NB4 (cell line): ENCODE measurements around the gene CAMTA1.

ENCODE experiments used
- DNase-seq: peaks from one replicate; pipeline ENCODE4 v3.0.0; 2010; ENCODE audit warnings: low read depth
- H3K4me3 ChIP-seq: one replicate; pipeline ENCODE4 v1.5.1; 2011; ENCODE audit warnings: mild to moderate bottlenecking, low read depth, low read length, moderate library complexity
- MYC ChIP-seq: IDR thresholded peaks from 2 replicates; pipeline ENCODE4 v1.6.1; 2011; ENCODE audit warnings: low read depth, low read length
- POLR2A ChIP-seq: IDR thresholded peaks from 2 replicates; pipeline ENCODE4 v1.6.1; 2011; ENCODE audit warnings: mild to moderate bottlenecking; ENCODE audit not compliant: insufficient read length; ENCODE audit errors: extremely low read depth
- TF ChIP-seq, protein P1 (sequence below): IDR thresholded peaks from one replicate; pipeline ENCODE4 v1.5.1; 2012; ENCODE audit warnings: low read depth, low read length
- TF ChIP-seq, protein P2 (sequence below): IDR thresholded peaks from 2 replicates; pipeline ENCODE4 v1.6.1; 2011; ENCODE audit warnings: low read depth, low read length

Gene CAMTA1

DNA sequence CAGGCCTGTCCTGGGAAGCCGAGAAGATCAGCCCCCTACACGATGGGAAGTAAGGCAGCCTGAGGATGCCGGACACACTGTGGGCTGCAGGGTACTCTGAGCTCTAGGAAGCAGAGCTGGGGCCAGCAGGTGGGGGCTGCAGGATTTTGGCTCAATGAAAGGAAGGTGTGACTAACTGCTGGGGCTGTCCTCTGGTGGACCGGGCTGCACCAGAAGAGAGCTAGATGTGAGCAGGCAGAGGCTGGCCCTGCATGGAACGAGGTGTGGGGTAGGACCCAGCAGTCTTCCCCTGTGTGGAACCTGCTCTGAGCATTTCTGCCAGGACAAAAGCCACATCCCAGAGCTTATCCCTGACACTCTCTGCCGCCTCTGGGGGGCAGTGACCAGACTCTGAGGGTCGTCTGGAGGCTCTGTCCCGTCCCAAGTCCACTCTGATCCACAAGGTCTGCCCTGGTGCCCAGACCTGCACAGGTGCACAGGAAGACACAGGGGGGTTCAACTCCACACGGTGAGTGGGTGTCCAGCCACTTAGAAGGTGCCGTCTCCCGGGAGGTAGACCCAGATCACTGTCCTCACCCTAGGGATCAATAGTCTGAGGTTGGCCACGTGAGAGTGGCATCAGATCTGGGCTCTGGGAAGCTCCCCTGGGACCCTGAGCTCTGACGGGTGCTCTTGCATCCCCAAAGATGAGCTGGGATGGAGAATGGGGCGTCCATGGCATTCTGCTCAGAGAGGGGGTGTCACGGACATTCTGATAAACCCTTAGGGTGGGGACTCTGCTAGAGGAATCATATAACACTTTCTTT is 798.2 kb downstream of the CAMTA1 start:
- H3K4me3 ChIP-seq: no peak overlapping the region
- no peak for TF ChIP-seq POLR2A
- TF ChIP-seq, protein P1, sequence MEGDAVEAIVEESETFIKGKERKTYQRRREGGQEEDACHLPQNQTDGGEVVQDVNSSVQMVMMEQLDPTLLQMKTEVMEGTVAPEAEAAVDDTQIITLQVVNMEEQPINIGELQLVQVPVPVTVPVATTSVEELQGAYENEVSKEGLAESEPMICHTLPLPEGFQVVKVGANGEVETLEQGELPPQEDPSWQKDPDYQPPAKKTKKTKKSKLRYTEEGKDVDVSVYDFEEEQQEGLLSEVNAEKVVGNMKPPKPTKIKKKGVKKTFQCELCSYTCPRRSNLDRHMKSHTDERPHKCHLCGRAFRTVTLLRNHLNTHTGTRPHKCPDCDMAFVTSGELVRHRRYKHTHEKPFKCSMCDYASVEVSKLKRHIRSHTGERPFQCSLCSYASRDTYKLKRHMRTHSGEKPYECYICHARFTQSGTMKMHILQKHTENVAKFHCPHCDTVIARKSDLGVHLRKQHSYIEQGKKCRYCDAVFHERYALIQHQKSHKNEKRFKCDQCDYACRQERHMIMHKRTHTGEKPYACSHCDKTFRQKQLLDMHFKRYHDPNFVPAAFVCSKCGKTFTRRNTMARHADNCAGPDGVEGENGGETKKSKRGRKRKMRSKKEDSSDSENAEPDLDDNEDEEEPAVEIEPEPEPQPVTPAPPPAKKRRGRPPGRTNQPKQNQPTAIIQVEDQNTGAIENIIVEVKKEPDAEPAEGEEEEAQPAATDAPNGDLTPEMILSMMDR: no peak
- TF ChIP-seq MYC: no peak
- TF ChIP-seq, protein P2, sequence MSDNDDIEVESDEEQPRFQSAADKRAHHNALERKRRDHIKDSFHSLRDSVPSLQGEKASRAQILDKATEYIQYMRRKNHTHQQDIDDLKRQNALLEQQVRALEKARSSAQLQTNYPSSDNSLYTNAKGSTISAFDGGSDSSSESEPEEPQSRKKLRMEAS: no peak
- DNase-seq: no peak

DNA sequence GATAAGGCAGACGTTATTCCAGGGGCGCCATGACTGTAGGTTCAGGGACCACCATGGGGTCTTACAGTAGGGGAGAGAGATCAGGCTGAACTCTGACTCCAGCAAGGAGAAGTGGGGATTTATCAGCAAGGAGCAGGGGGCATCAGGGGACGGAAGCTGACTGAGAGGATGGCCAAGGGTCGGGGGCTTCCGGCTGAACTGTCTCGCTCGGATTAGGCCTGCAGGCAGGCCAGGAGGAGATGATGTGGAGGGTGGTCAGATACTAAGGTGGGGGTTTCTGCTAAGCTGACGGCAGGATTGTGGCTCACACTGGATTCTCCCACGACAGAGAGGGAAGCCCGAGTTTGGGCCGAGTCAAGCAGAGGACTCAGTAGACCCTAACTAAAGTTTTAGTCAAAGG is 798.9 kb downstream of the CAMTA1 start:
- no peak overlapping the region for H3K4me3 ChIP-seq
- TF ChIP-seq MYC (no peak), POLR2A (no peak)
- TF ChIP-seq, protein P1: no peak
- TF ChIP-seq, protein P2: no peak
- DNase-seq: no peak

- no peak overlapping the region for H3K4me3 ChIP-seq
- TF ChIP-seq POLR2A (no peak), MYC (no peak)
- TF ChIP-seq, protein P2: no peak
- TF ChIP-seq, protein P1: no peak
- no peak for DNase-seq
Measured at GRCh38 chr1:7584643-7585042, 799.4 kb downstream of the CAMTA1 start.

- no peak overlapping the region for H3K4me3 ChIP-seq
- TF ChIP-seq, protein P2: no peak
- no peak for TF ChIP-seq POLR2A
- TF ChIP-seq MYC: no peak
- TF ChIP-seq, protein P1: no peak
- DNase-seq: no peak
Measured at GRCh38 chr1:7585216-7585907, 800.1 kb downstream of the CAMTA1 start.

DNA sequence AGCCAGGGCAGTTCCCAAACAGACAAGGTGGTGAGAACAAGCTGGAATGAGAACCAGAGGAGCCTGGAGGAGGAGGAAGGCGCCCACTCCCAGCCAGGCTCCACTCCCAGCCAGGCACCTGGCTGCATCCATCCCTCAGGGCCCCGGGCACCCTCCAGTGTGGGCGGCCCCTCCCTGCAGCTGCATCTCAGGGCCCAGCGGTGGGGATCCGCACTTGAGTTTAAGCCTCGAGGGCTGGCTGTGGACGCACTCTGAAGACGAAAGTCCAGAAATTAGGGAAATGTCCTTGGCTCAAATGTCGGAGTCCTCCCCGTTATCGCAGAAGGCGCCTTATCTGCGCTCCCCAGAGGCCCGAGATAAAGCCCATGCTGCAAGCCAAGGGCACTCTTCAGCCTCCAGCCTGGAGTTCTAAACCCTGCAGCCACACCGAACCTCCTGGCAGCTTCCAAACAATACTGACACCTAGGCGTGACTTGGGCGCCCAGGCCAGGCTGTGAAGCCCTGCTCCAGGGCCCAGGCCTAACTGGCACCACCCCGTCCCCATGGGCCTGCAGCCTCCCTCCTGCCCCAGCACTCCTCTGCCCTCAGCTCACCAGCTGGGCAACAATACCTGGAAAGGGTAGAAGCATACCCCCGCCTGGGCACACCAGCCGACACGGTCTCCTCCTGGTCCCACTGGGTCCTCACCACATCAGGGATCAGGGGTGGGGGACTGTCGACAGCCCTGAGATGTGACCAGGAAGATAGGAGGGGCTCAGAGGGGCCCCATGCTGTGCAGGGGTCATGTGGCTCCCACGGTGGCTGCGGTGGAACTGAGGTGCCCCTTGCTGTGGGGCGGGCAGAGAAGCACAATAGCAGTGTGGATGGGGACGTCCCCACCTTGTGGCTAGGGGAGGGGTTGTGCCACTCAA is 801.0 kb downstream of the CAMTA1 start:
- no peak overlapping the region for H3K4me3 ChIP-seq
- TF ChIP-seq, protein P1: no peak
- TF ChIP-seq MYC (no peak), POLR2A (no peak)
- TF ChIP-seq, protein P2: no peak
- DNase-seq: no peak
